ENCODE data around the gene ALMS1. TPM values are rescaled to one million over a fixed set of nuclear protein-coding genes. Genes with fewer than 3 reads are reported as not detected.

The ALMS1 gene
- total and polyA plus RNA-seq, 2 of the 8 experiments (the other 6 are each of a cell fraction or from before 2014, with no cell fraction given): 21.8 to 45.6 TPM

GRCh38 chr2:73457982-73458381 lies 72.3 kb downstream of the ALMS1 start (continued):
- TF ChIP-seq CHD7 (IDR thresholded peaks at IDR 0.05; ENCODE audit: insufficient replicate concordance, low read length): no peak
- TF ChIP-seq ZNF274 (IDR thresholded peaks at IDR 0.05; ENCODE audit: borderline replicate concordance, extremely low read depth, low read length): no peak
- TF ChIP-seq KDM5A (IDR thresholded peaks at IDR 0.05; ENCODE audit: low read length): no peak
